IPS-15b (cell line): Measurements from ENCODE around the gene C1RL.
"Not testable (repeated sequence)": the region's sequence is repeated elsewhere in the genome, so short reads cannot be mapped to it uniquely, and the experiment has no call there.

Experiments
- H3K27me3 ChIP-seq: one replicate; pipeline ENCODE4 v1.6.1; 2013; ENCODE audit warnings: low read length; ENCODE audit not compliant: control insufficient read depth, insufficient read depth
- H3K36me3 ChIP-seq: one replicate; pipeline ENCODE4 v1.6.1; 2013; ENCODE audit warnings: low read length; ENCODE audit not compliant: control insufficient read depth, insufficient read depth
- H3K4me1 ChIP-seq: one replicate; pipeline ENCODE4 v1.6.1; 2013; ENCODE audit warnings: mild to moderate bottlenecking, low read length; ENCODE audit not compliant: control insufficient read depth, insufficient read depth
- H3K4me3 ChIP-seq: one replicate; pipeline ENCODE4 v1.5.1; 2013; ENCODE audit warnings: low read depth, low read length
- H3K9ac ChIP-seq: one replicate; pipeline ENCODE4 v1.6.1; 2013; ENCODE audit warnings: low read depth, mild to moderate bottlenecking, low read length
- H3K9me3 ChIP-seq: one replicate; pipeline ENCODE4 v1.6.1; 2013; ENCODE audit warnings: mild to moderate bottlenecking, low read length; ENCODE audit not compliant: control insufficient read depth, insufficient read depth

Gene C1RL

GRCh38 chr12:7055736-7056135, 53.3 kb downstream of the C1RL start:
- H3K9ac ChIP-seq, H3K4me1 ChIP-seq, H3K9me3 ChIP-seq, H3K27me3 ChIP-seq, H3K36me3 ChIP-seq, H3K4me3 ChIP-seq: not testable (repeated sequence)

- no peaks in the 10 kb centered on the region for H3K4me1 ChIP-seq
- H3K27me3 ChIP-seq, result no peaks in the 10 kb centered on the region
- no peaks in the 10 kb centered on the region for H3K36me3 ChIP-seq
- H3K9ac ChIP-seq, result no peak overlapping the region
- no peak overlapping the region for H3K4me3 ChIP-seq
- no peaks in the 10 kb centered on the region for H3K9me3 ChIP-seq
Measured at GRCh38 chr12:7054925-7055324, 54.1 kb downstream of the C1RL start.

GRCh38 chr12:7049973-7050372, 59.0 kb downstream of the C1RL start:
- H3K4me3 ChIP-seq, H3K9ac ChIP-seq, H3K9me3 ChIP-seq: not testable (repeated sequence)

GRCh38 chr12:7049445-7049951, 59.5 kb downstream of the C1RL start:
- not testable (repeated sequence) for H3K4me3 ChIP-seq, H3K36me3 ChIP-seq, H3K27me3 ChIP-seq, H3K9ac ChIP-seq, H3K4me1 ChIP-seq, H3K9me3 ChIP-seq

More at GRCh38 chr12:7049973-7050372, 59.0 kb downstream of the C1RL start:
- H3K4me1 ChIP-seq, H3K36me3 ChIP-seq, H3K27me3 ChIP-seq: not testable (repeated sequence)

GRCh38 chr12:7047306-7047705, 61.7 kb downstream of the C1RL start:
- Histone ChIP-seq H3K4me3 (no peak overlapping the region), H3K4me1 (no peaks in the 10 kb centered on the region), H3K9ac (no peak overlapping the region), H3K9me3 (no peaks in the 10 kb centered on the region), H3K36me3 (no peaks in the 10 kb centered on the region), H3K27me3 (no peaks in the 10 kb centered on the region)

GRCh38 chr12:7046383-7047105, 62.5 kb downstream of the C1RL start:
- H3K9ac ChIP-seq, result no peak overlapping the region
- no peaks in the 10 kb centered on the region for H3K36me3 ChIP-seq
- H3K27me3 ChIP-seq, result no peaks in the 10 kb centered on the region
- no peak overlapping the region for H3K4me3 ChIP-seq
- no peaks in the 10 kb centered on the region for H3K9me3 ChIP-seq
- H3K4me1 ChIP-seq, result no peaks in the 10 kb centered on the region

- no peaks in the 10 kb centered on the region for H3K4me1 ChIP-seq
- no peaks in the 10 kb centered on the region for H3K9me3 ChIP-seq
- H3K9ac ChIP-seq, result no peak overlapping the region
- H3K36me3 ChIP-seq, result no peaks in the 10 kb centered on the region
- no peak overlapping the region for H3K4me3 ChIP-seq
- H3K27me3 ChIP-seq, result no peaks in the 10 kb centered on the region
Measured at GRCh38 chr12:7045913-7046312, 63.1 kb downstream of the C1RL start.
